Stimulated activated CD8-positive, alpha-beta memory T cell treated with anti-CD3 and anti-CD28 coated beads, Interleukin-12 subunit alpha, Interleukin-12 subunit beta, amount 100 ng/mL, for 24 hours (primary cell): ENCODE results near the gene GAGE12C.
"Not testable (repeated sequence)": the region's sequence is repeated elsewhere in the genome, so short reads cannot be mapped to it uniquely, and the experiment has no call there.

Experiments
- DNase-seq: peaks from one replicate; pipeline ENCODE4 v3.0.0-alpha.2; 2020; ENCODE audit errors: extremely low read depth

The GAGE12C gene

GRCh38 chrX:49531877-49532276 is at the start of gene GAGE12C:
GAGE12C (plus strand) TSS chrX:49532177; CDS start chrX:49533332, 1,155 bp downstream.
- not testable (repeated sequence) for DNase-seq

GRCh38 chrX:49541433-49541832 is 9.5 kb downstream of the GAGE12C start, which contains the start of gene GAGE12D:
GAGE12D (plus strand) TSS chrX:49541733; CDS start chrX:49542888, 1,155 bp downstream.
- not testable (repeated sequence) for DNase-seq

GRCh38 chrX:49550989-49551388 is 19.0 kb downstream of the GAGE12C start, which contains the start of gene GAGE12E:
GAGE12E (plus strand) TSS chrX:49551289; CDS start chrX:49552444, 1,155 bp downstream.
- DNase-seq = not testable (repeated sequence)

- DNase-seq = not testable (repeated sequence)
Observed at GRCh38 chrX:49560542-49560941, 28.6 kb downstream of the GAGE12C start, which contains the start of gene GAGE12F. GAGE12F (plus strand) TSS chrX:49560842; CDS start chrX:49561997, 1,155 bp downstream.

GRCh38 chrX:49568728-49569127 is 36.8 kb downstream of the GAGE12C start:
- not testable (repeated sequence) for DNase-seq

GRCh38 chrX:49569152-49569551 is 37.2 kb downstream of the GAGE12C start:
- DNase-seq = not testable (repeated sequence)

GRCh38 chrX:49570100-49570499 is 38.1 kb downstream of the GAGE12C start, which contains the start of gene GAGE12G:
GAGE12G (plus strand) TSS chrX:49570400; CDS start chrX:49571555, 1,155 bp downstream.
- not testable (repeated sequence) for DNase-seq

GRCh38 chrX:49579649-49580048 is 47.7 kb downstream of the GAGE12C start, which contains the start of gene GAGE12H:
GAGE12H (plus strand) TSS chrX:49579949; CDS start chrX:49581104, 1,155 bp downstream.
- not testable (repeated sequence) for DNase-seq
